Neural progenitor cell (in vitro differentiated cells): Measurements from ENCODE around the gene PDE6B. TPM values are rescaled to one million over a fixed set of nuclear protein-coding genes. Genes with fewer than 3 reads are reported as not detected.

Experiments used
- DNase-seq: peaks from one replicate; pipeline ENCODE4 v3.0.0-alpha.2; 2016; ENCODE audit warnings: low spot score
- H2AFZ ChIP-seq: fragments of 200-600 bp; sonication (generic); replicated peaks from 2 replicates; pipeline ENCODE4 v1.6.1; 2016; ENCODE audit warnings: antibody characterized with exemption
- H3F3A ChIP-seq: fragments of 200-600 bp; sonication (generic); 2 replicates; pipeline ENCODE4 v1.6.1; 2016; ENCODE audit warnings: antibody characterized with exemption, low read depth
- H3K27ac ChIP-seq: fragments of 200-600 bp; sonication (generic); 2 replicates; pipeline ENCODE4 v1.5.1; 2016; ENCODE audit warnings: mild to moderate bottlenecking
- H3K27me3 ChIP-seq: fragments of 200-600 bp; sonication (generic); 2 replicates; pipeline ENCODE4 v1.6.1; 2016; ENCODE audit warnings: mild to moderate bottlenecking, moderate library complexity
- H3K36me3 ChIP-seq: fragments of 200-600 bp; sonication (generic); 2 replicates; pipeline ENCODE4 v1.5.1; 2016
- H3K4me1 ChIP-seq: fragments of 200-600 bp; sonication (generic); 2 replicates; pipeline ENCODE4 v1.6.1; 2016; ENCODE audit warnings: mixed run types
- H3K4me2 ChIP-seq: fragments of 200-600 bp; sonication (generic); 2 replicates; pipeline ENCODE4 v1.6.1; 2016
- H3K4me3 ChIP-seq: fragments of 200-600 bp; sonication (generic); 2 replicates; pipeline ENCODE4 v1.5.1; 2016
- H3K79me2 ChIP-seq: fragments of 200-600 bp; sonication (generic); 2 replicates; pipeline ENCODE4 v1.6.1; 2016; ENCODE audit warnings: low read depth
- H3K9ac ChIP-seq: fragments of 200-600 bp; sonication (generic); 2 replicates; pipeline ENCODE4 v1.6.1; 2016
- H3K9me3 ChIP-seq: fragments of 200-600 bp; sonication (generic); 2 replicates; pipeline ENCODE4 v1.5.1; 2016; ENCODE audit warnings: low read depth
- H4K20me1 ChIP-seq: fragments of 200-600 bp; sonication (generic); 2 replicates; pipeline ENCODE4 v1.6.1; 2016; ENCODE audit warnings: low read depth
- H3K27ac Mint-ChIP-seq: 3 replicates; pipeline ENCODE4 v1.8.0; 2021; ENCODE audit warnings: mixed read lengths
- H3K27me3 Mint-ChIP-seq: 2 replicates; pipeline ENCODE4 v1.8.0; 2022; ENCODE audit warnings: low read depth, mild to moderate bottlenecking, inconsistent platforms, moderate library complexity, mixed read lengths; ENCODE audit not compliant: insufficient read depth
- H3K36me3 Mint-ChIP-seq: 3 replicates; pipeline ENCODE4 v1.8.0; 2021; ENCODE audit warnings: mixed read lengths
- H3K4me1 Mint-ChIP-seq: 3 replicates; pipeline ENCODE4 v1.8.0; 2021; ENCODE audit warnings: mixed read lengths
- H3K4me3 Mint-ChIP-seq: 3 replicates; pipeline ENCODE4 v1.8.0; 2021; ENCODE audit warnings: mild to moderate bottlenecking, moderate library complexity, mixed read lengths
- H3K9me3 Mint-ChIP-seq: 3 replicates; pipeline ENCODE4 v1.8.0; 2020; ENCODE audit warnings: mixed read lengths
- EZH2 ChIP-seq: fragments of 200-600 bp; sonication (generic); IDR thresholded peaks from 2 replicates; pipeline ENCODE4 v1.6.1; 2017; ENCODE audit warnings: antibody characterized with exemption, mild to moderate bottlenecking, moderate library complexity
- EZH2phosphoT487 ChIP-seq: fragments of 200-600 bp; sonication (generic); IDR thresholded peaks from 2 replicates; pipeline ENCODE4 v1.6.1; 2017; ENCODE audit warnings: antibody characterized with exemption
- total RNA-seq: library from RNA; depleted of rRNA; stranded (reverse); fragments of >200 nt; gene quantifications from 2 replicates; pipeline ENCODE4 v1.2.3, GENCODE V29; 2015; ENCODE audit warnings: low replicate concordance
- TF ChIP-seq, protein P1 (sequence below): fragments of 200-600 bp; sonication (generic); IDR thresholded peaks from 2 replicates; pipeline ENCODE4 v1.5.1; 2017; ENCODE audit warnings: antibody characterized with exemption, mild to moderate bottlenecking

PDE6B gene
- total RNA-seq, 1 donor from 2014 or later: 4.3 TPM

DNA sequence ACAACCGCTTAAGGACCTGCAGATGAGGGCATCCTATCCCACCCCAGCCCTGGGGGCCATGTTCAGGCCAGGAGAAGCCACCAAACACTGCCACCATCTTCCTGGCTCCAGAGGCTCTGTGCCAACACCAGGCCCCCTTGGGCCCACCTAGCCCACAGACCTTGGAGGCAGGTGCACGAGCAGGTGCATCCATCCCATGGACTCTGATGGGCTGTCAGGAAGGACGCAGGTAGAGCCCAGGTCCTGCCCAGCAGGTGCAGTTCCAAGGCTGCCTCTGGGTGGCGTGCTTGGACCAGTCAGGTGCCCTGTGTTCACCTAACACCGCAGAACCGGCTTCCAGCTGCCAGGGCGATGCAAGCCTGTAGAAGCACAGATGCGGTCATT, 22.8 kb upstream of the PDE6B start:
- peaks cover 4% of the 10 kb centered on the region for H3K27me3 Mint-ChIP-seq
- no peak overlapping the region for H3K9ac ChIP-seq

DNA sequence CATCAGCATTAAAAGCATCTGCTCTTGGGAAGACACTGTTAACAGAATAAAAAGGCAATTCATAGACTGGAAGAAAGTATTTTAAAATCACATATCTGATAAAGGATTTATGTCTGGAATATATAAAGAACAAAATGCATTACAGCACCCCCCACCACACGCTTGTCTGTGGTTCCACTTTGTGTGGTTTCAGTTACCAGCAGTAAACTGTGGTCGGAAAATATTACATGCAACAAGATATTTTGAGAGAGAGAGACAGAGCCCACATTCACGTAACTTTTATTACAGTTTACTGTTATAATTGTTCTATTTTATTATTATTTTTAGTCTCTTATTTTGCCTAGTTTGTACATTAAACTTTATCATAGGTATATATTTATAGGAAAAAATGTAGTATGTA, 21.2 kb upstream of the PDE6B start:
- Mint-ChIP-seq H3K27me3 (peaks cover 6% of the 10 kb centered on the region), H3K36me3 (no peaks in the 10 kb centered on the region), H3K4me1 (peaks cover 3% of the 10 kb centered on the region), H3K27ac (no peak overlapping the region), H3K4me3 (no peak overlapping the region), H3K9me3 (peaks cover under 1% of the 10 kb centered on the region)
- DNase-seq: no peak
- Histone ChIP-seq H2AFZ (no peak overlapping the region), H3K4me3 (no peak overlapping the region), H3K79me2 (no peaks in the 10 kb centered on the region), H3K4me2 (no peak overlapping the region), H3F3A (no peaks in the 10 kb centered on the region), H3K27ac (no peak overlapping the region), H3K27me3 (peaks cover under 1% of the 10 kb centered on the region), H4K20me1 (no peaks in the 10 kb centered on the region), H3K9me3 (no peaks in the 10 kb centered on the region), H3K4me1 (no peaks in the 10 kb centered on the region), H3K9ac (no peak overlapping the region), H3K36me3 (no peaks in the 10 kb centered on the region)
- TF ChIP-seq EZH2 (no peak), EZH2phosphoT487 (no peak)
- TF ChIP-seq, protein P1, sequence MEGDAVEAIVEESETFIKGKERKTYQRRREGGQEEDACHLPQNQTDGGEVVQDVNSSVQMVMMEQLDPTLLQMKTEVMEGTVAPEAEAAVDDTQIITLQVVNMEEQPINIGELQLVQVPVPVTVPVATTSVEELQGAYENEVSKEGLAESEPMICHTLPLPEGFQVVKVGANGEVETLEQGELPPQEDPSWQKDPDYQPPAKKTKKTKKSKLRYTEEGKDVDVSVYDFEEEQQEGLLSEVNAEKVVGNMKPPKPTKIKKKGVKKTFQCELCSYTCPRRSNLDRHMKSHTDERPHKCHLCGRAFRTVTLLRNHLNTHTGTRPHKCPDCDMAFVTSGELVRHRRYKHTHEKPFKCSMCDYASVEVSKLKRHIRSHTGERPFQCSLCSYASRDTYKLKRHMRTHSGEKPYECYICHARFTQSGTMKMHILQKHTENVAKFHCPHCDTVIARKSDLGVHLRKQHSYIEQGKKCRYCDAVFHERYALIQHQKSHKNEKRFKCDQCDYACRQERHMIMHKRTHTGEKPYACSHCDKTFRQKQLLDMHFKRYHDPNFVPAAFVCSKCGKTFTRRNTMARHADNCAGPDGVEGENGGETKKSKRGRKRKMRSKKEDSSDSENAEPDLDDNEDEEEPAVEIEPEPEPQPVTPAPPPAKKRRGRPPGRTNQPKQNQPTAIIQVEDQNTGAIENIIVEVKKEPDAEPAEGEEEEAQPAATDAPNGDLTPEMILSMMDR: no peak

More for the DNA sequence above, 22.8 kb upstream of the PDE6B start:
- Mint-ChIP-seq H3K4me3 (no peak overlapping the region), H3K9me3 (no peaks in the 10 kb centered on the region), H3K27ac (no peak overlapping the region), H3K36me3 (no peaks in the 10 kb centered on the region), H3K4me1 (peaks cover 3% of the 10 kb centered on the region)
- DNase-seq: peak; percentile 88
- Histone ChIP-seq H3K79me2 (no peaks in the 10 kb centered on the region), H3K27me3 (peaks cover 5% of the 10 kb centered on the region), H3F3A (no peaks in the 10 kb centered on the region), H3K4me3 (no peak overlapping the region), H3K4me1 (no peaks in the 10 kb centered on the region), H3K4me2 (no peak overlapping the region), H3K9me3 (no peaks in the 10 kb centered on the region), H3K36me3 (no peaks in the 10 kb centered on the region), H4K20me1 (no peaks in the 10 kb centered on the region), H2AFZ (peak overlapping the region; percentile 58), H3K27ac (no peak overlapping the region)
- TF ChIP-seq EZH2: no peak
- TF ChIP-seq, protein P1: peak; percentile 88

DNA sequence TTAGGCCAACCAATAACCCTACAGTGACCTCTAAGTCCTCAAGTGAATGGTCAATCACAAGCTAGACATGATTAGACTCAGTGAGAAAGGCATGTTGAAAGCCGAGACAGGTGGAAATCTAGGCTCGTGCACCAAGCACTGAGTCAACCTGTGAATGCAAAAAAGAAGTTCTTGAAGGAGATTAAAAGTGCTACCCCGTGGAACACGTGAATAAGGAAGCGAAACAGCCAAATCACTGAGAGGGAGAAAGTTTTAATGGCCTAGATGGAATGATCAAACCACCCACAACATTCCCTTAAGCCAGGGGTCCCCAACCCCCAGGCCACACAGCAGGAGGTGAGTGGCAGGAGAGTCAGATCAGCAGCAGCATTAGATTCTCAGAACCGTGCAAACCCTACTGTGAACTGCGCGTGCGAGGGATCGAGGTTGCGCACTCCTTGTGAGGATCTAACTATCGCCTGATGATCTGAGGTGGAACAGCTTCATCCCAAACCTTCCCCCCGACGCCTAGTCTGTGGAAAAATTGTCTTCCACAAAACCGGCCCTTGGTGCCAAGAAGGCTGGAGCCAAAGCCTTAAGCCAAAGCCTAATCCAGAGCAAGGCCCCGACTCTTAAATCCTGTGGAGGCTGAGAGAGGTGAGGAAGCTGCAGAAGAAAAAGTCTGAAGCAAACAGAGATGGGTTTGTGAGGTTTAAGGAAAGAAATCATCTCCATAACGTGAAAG, 19.5 kb upstream of the PDE6B start:
- peaks cover 3% of the 10 kb centered on the region for H3K9me3 Mint-ChIP-seq
- no peak overlapping the region for H3K27ac ChIP-seq

More for the DNA sequence above, 19.5 kb upstream of the PDE6B start:
- no peak overlapping the region for H3K4me3 Mint-ChIP-seq
- H3K4me1 Mint-ChIP-seq: peaks cover 3% of the 10 kb centered on the region
- Histone ChIP-seq H3K4me2 (no peak overlapping the region), H3F3A (no peaks in the 10 kb centered on the region), H3K9me3 (no peaks in the 10 kb centered on the region), H3K36me3 (no peaks in the 10 kb centered on the region), H3K4me3 (no peak overlapping the region), H3K27me3 (peaks cover 10% of the 10 kb centered on the region), H3K4me1 (no peaks in the 10 kb centered on the region), H3K79me2 (no peaks in the 10 kb centered on the region), H2AFZ (no peak overlapping the region), H3K9ac (no peak overlapping the region), H4K20me1 (no peaks in the 10 kb centered on the region)
- H3K36me3 Mint-ChIP-seq: no peaks in the 10 kb centered on the region
- TF ChIP-seq, protein P1: no peak
- no peak for TF ChIP-seq EZH2phosphoT487
- no peak for TF ChIP-seq EZH2
- H3K27ac Mint-ChIP-seq: no peak overlapping the region
- no peak for DNase-seq
- H3K27me3 Mint-ChIP-seq: peaks cover 9% of the 10 kb centered on the region
